Fibroblast of mammary gland (primary cell): ENCODE results near the gene RSKR.

Experiments used
- DNase-seq: peaks from one replicate; pipeline ENCODE4 v3.0.0-alpha.2; 2010; ENCODE audit warnings: low read depth
- H3K4me3 ChIP-seq: 2 replicates; pipeline ENCODE4 v1.5.1; 2011; ENCODE audit warnings: low read depth, mild to moderate bottlenecking, low read length, moderate library complexity; ENCODE audit not compliant: control insufficient read depth
- TF ChIP-seq, protein P1 (sequence below): conservative IDR thresholded peaks from 2 replicates; pipeline ENCODE4 v1.5.1; 2011; ENCODE audit warnings: low read depth, low read length, inconsistent platforms; ENCODE audit not compliant: control insufficient read depth, insufficient read depth

Gene RSKR

GRCh38 chr17:28597606-28598383 is 16.2 kb downstream of the RSKR start:
- TF ChIP-seq, protein P1, sequence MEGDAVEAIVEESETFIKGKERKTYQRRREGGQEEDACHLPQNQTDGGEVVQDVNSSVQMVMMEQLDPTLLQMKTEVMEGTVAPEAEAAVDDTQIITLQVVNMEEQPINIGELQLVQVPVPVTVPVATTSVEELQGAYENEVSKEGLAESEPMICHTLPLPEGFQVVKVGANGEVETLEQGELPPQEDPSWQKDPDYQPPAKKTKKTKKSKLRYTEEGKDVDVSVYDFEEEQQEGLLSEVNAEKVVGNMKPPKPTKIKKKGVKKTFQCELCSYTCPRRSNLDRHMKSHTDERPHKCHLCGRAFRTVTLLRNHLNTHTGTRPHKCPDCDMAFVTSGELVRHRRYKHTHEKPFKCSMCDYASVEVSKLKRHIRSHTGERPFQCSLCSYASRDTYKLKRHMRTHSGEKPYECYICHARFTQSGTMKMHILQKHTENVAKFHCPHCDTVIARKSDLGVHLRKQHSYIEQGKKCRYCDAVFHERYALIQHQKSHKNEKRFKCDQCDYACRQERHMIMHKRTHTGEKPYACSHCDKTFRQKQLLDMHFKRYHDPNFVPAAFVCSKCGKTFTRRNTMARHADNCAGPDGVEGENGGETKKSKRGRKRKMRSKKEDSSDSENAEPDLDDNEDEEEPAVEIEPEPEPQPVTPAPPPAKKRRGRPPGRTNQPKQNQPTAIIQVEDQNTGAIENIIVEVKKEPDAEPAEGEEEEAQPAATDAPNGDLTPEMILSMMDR = no peak
- peak overlapping the region; percentile 89 for H3K4me3 ChIP-seq
- DNase-seq = no peak

- TF ChIP-seq, protein P1 = no peak
- DNase-seq = no peak
These were observed 21.7 kb downstream of the RSKR start for GRCh38 chr17:28592260-28592659.

GRCh38 chr17:28585851-28586250 is 28.1 kb downstream of the RSKR start:
- TF ChIP-seq, protein P1 = no peak
- no peak for DNase-seq
- H3K4me3 ChIP-seq = no peak overlapping the region

More at GRCh38 chr17:28592260-28592659, 21.7 kb downstream of the RSKR start:
- no peak overlapping the region for H3K4me3 ChIP-seq

GRCh38 chr17:28584434-28584833 is 29.6 kb downstream of the RSKR start:
- TF ChIP-seq, protein P1 = no peak
- no peak overlapping the region for H3K4me3 ChIP-seq
- no peak for DNase-seq

GRCh38 chr17:28582513-28582912 is 31.5 kb downstream of the RSKR start:
- no peak for DNase-seq
- TF ChIP-seq, protein P1 = no peak
- H3K4me3 ChIP-seq = no peak overlapping the region

DNA sequence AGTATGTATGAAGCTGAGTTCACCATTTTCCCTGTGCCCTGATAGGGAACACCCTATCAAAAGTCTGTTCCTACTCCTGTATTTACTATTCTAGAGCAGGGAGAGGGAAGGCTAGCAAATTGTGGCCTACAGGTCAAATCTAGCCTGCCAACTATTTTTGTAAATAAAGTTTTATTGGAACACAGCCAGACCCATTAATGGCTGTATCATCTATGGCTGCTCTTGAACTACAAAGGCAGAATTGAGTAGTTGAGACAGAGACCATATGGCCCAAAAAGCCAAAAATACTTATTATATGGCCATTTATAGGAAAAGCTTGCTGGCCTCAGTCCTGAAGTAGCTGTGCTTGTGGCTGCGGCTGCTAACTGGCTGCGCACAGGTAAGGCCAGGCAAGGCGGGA is 33.0 kb downstream of the RSKR start:
- DNase-seq = no peak
- TF ChIP-seq, protein P1 = no peak
- no peak overlapping the region for H3K4me3 ChIP-seq
